Thyroid gland (tissue), 4 donors: Measurements from ENCODE around the gene FAM229A.

ENCODE experiments used
- CTCF ChIP-seq, 6 experiments: fragments of 200-600 bp in 3 of 6; fragments of 450-650 bp in 3 of 6; sonication (generic) in 3 of 6; IDR thresholded peaks; one replicate each; pipeline ENCODE4 v1.5.1; 2016 to 2019; ENCODE audit warnings: antibody characterized with exemption in 6 of 6, mild to moderate bottlenecking in 2 of 6, inconsistent platforms in 1 of 6, moderate library complexity in 1 of 6
- POLR2A ChIP-seq, 2 donors: fragments of 450-650 bp; IDR thresholded peaks; one replicate each; pipeline ENCODE4 v1.6.1; 2017; ENCODE audit warnings: antibody characterized with exemption in 2 of 2, mild to moderate bottlenecking in 2 of 2, moderate library complexity in 1 of 2

GRCh38 chr1:32399843-32400242 lies 37.6 kb upstream of the FAM229A start:
- TF ChIP-seq CTCF (IDR thresholded peaks at IDR 0.05) (no peak), POLR2A (IDR thresholded peaks at IDR 0.05) (no peak)
